Hepatocyte (in vitro differentiated cells): ENCODE results near the gene CHCT1. TPM values are rescaled to one million over a fixed set of nuclear protein-coding genes. Genes with fewer than 3 reads are reported as not detected.
"Not testable (repeated sequence)": the region's sequence is repeated elsewhere in the genome, so short reads cannot be mapped to it uniquely, and the experiment has no call there.

Experiments used
- DNase-seq: peaks from one replicate; pipeline ENCODE4 v3.0.0-alpha.2; 2016; ENCODE audit warnings: low spot score
- H2AFZ ChIP-seq: fragments of 200-600 bp; sonication (generic); 2 replicates; pipeline ENCODE4 v1.6.0; 2016; ENCODE audit warnings: antibody characterized with exemption, mild to moderate bottlenecking
- H3K27ac ChIP-seq: fragments of 200-600 bp; sonication (generic); 2 replicates; pipeline ENCODE4 v1.5.1; 2016; ENCODE audit warnings: mild to moderate bottlenecking
- H3K27me3 ChIP-seq: fragments of 200-600 bp; sonication (generic); 2 replicates; pipeline ENCODE4 v1.6.1; 2016
- H3K36me3 ChIP-seq: fragments of 200-600 bp; sonication (generic); replicated peaks from 2 replicates; pipeline ENCODE4 v1.5.1; 2016; ENCODE audit warnings: low read depth; ENCODE audit not compliant: insufficient read depth
- H3K4me1 ChIP-seq: fragments of 200-600 bp; sonication (generic); 2 replicates; pipeline ENCODE4 v1.5.1; 2016; ENCODE audit warnings: mild to moderate bottlenecking, moderate library complexity; ENCODE audit not compliant: insufficient read depth
- H3K4me2 ChIP-seq: fragments of 200-600 bp; sonication (generic); 2 replicates; pipeline ENCODE4 v1.6.0; 2016
- H3K4me3 ChIP-seq: fragments of 200-600 bp; sonication (generic); 2 replicates; pipeline ENCODE4 v1.5.1; 2016; ENCODE audit warnings: mild to moderate bottlenecking
- H3K79me2 ChIP-seq: fragments of 200-600 bp; sonication (generic); 2 replicates; pipeline ENCODE4 v1.6.0; 2017; ENCODE audit warnings: mild to moderate bottlenecking
- H3K9me2 ChIP-seq: fragments of 200-600 bp; sonication (generic); replicated peaks from 2 replicates; pipeline ENCODE4 v1.6.0; 2017; ENCODE audit warnings: mild to moderate bottlenecking; ENCODE audit not compliant: insufficient read depth
- H3K9me3 ChIP-seq: fragments of 200-600 bp; sonication (generic); 2 replicates; pipeline ENCODE4 v1.5.1; 2016; ENCODE audit warnings: low read depth, mild to moderate bottlenecking
- H4K20me1 ChIP-seq: fragments of 200-600 bp; sonication (generic); 2 replicates; pipeline ENCODE4 v1.6.0; 2016; ENCODE audit warnings: mild to moderate bottlenecking; ENCODE audit not compliant: insufficient read depth, poor library complexity, severe bottlenecking
- EZH2 ChIP-seq: fragments of 200-600 bp; sonication (generic); IDR thresholded peaks from 2 replicates; pipeline ENCODE4 v1.6.1; 2016; ENCODE audit warnings: antibody characterized with exemption, mild to moderate bottlenecking, borderline replicate concordance
- EZH2phosphoT487 ChIP-seq: fragments of 200-600 bp; sonication (generic); IDR thresholded peaks from one replicate; pipeline ENCODE4 v1.6.1; 2018; ENCODE audit warnings: antibody characterized with exemption, mild to moderate bottlenecking, low read depth, moderate library complexity; ENCODE audit not compliant: unreplicated experiment, severe bottlenecking
- WGBS: methylation state at CpG from one replicate; pipeline ENCODE4 v1.1.6; 2016; ENCODE audit warnings: low lambda C conversion rate; ENCODE audit errors: missing lambda C conversion rate; 5-methylcytosine and 5-hydroxymethylcytosine counted together
- polyA plus RNA-seq: library from polyadenylated mRNA; unstranded; fragments of >200 nt; fragmentation: Nextera tagmentation; extraction: Ambion mirVana; gene quantifications from 2 replicates; pipeline ENCODE4 v1.2.1, GENCODE V29; 2016
- total RNA-seq: library from RNA; depleted of rRNA; stranded (reverse); fragments of >200 nt; gene quantifications from 2 replicates; pipeline ENCODE4 v1.2.3, GENCODE V29; 2014
- TF ChIP-seq, protein P1 (sequence below): fragments of 200-600 bp; sonication (generic); IDR thresholded peaks from 2 replicates; pipeline ENCODE4 v1.5.1; 2016; ENCODE audit warnings: antibody characterized with exemption, mild to moderate bottlenecking; ENCODE audit not compliant: poor library complexity

CHCT1 gene
- total and polyA plus RNA-seq, 2 experiments from 2014 or later: not detected

DNA sequence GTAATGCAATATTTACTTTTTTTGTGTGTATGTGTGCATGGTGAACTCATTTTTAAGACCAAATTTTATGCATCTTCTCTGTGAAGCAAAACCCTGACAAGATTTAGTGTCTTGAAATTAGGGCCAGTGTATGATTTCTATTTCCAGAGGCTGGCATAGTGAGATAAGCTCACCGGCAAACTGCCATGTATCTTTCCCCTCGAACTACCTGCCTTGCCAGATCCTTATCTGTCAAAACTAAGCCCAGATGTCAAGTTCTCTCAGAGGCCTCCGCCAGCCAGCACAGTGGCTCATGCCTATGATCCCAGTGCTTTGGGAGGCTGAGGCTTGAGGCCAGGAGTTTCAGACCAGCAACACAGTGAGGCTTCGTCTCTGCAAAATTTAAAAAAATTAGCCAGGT is 40.3 kb upstream of the CHCT1 start:
- H3K9me3 ChIP-seq: no peaks in the 10 kb centered on the region
- no peaks in the 10 kb centered on the region for H3K27me3 ChIP-seq
- TF ChIP-seq EZH2 (no peak), EZH2phosphoT487 (no peak)
- TF ChIP-seq, protein P1, sequence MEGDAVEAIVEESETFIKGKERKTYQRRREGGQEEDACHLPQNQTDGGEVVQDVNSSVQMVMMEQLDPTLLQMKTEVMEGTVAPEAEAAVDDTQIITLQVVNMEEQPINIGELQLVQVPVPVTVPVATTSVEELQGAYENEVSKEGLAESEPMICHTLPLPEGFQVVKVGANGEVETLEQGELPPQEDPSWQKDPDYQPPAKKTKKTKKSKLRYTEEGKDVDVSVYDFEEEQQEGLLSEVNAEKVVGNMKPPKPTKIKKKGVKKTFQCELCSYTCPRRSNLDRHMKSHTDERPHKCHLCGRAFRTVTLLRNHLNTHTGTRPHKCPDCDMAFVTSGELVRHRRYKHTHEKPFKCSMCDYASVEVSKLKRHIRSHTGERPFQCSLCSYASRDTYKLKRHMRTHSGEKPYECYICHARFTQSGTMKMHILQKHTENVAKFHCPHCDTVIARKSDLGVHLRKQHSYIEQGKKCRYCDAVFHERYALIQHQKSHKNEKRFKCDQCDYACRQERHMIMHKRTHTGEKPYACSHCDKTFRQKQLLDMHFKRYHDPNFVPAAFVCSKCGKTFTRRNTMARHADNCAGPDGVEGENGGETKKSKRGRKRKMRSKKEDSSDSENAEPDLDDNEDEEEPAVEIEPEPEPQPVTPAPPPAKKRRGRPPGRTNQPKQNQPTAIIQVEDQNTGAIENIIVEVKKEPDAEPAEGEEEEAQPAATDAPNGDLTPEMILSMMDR: no peak
- H3K4me3 ChIP-seq: no peak overlapping the region
- no peaks in the 10 kb centered on the region for H3K9me2 ChIP-seq
- H3K79me2 ChIP-seq: peaks cover 78% of the 10 kb centered on the region
- DNase-seq: no peak
- no peak overlapping the region for H3K4me2 ChIP-seq
- H3K27ac ChIP-seq: no peak overlapping the region
- peaks cover 18% of the 10 kb centered on the region for H3K4me1 ChIP-seq
- H3K36me3 ChIP-seq: no peaks in the 10 kb centered on the region
- 68% methylated on average over 4 of the region's 4 CpGs for WGBS
- H4K20me1 ChIP-seq: peaks cover 30% of the 10 kb centered on the region
- no peak overlapping the region for H2AFZ ChIP-seq

DNA sequence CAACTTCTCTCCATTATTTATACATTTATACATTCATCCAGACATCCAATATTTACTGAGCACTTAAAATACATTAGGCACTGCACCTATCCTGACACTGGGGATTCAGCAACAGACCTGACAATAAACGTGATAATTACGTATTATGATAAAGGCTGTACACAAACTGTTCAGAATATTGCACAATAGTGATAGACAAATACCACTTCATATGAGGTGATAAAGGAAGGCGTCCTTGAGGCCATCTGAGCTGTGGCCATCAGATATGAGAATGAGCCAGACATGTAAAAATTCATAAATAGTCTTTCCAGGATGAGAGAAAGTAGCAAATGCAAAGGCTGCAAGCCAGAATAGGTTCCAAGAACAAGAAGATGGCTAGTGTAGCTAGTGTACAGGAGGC is 38.9 kb upstream of the CHCT1 start:
- TF ChIP-seq, protein P1: no peak
- no peak for TF ChIP-seq EZH2
- no peak for TF ChIP-seq EZH2phosphoT487
- DNase-seq: no peak
- H3K36me3 ChIP-seq: no peaks in the 10 kb centered on the region
- H4K20me1 ChIP-seq: peaks cover 43% of the 10 kb centered on the region
- peaks cover 24% of the 10 kb centered on the region for H3K4me1 ChIP-seq
- WGBS: 50% methylated on average over 3 of the region's 3 CpGs
- H3K4me3 ChIP-seq: no peak overlapping the region
- no peaks in the 10 kb centered on the region for H3K9me3 ChIP-seq
- H3K4me2 ChIP-seq: no peak overlapping the region
- H3K27ac ChIP-seq: peak overlapping the region; percentile 13
- H2AFZ ChIP-seq: no peak overlapping the region
- peaks cover 79% of the 10 kb centered on the region for H3K79me2 ChIP-seq
- H3K9me2 ChIP-seq: no peaks in the 10 kb centered on the region
- no peaks in the 10 kb centered on the region for H3K27me3 ChIP-seq

DNA sequence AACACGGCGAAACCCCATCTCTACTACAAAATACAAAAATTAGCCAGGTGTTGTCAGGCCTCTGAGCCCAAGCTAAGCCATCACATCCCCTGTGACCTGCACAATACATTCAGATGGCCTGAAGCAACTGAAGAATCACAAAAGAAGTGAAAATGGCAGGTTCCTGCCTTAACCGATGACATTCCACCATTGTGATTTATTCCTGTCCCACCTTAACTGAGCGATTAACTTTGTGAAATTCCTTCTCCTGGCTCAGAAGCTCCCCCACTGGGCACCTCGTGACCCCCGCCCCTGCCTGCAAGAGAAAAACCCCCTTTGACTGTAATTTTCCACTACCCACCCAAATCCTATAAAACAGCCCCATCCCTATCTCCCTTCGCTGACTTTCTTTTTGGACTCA is 37.4 kb upstream of the CHCT1 start:
- H3K4me2 ChIP-seq, H3K4me3 ChIP-seq, H3K9me3 ChIP-seq, DNase-seq, H2AFZ ChIP-seq, H3K36me3 ChIP-seq, H3K27me3 ChIP-seq, H3K9me2 ChIP-seq, H3K27ac ChIP-seq: not testable (repeated sequence)
- Histone ChIP-seq H3K4me1 (peaks cover 37% of the 10 kb centered on the region), H3K79me2 (peaks cover 87% of the 10 kb centered on the region), H4K20me1 (peaks cover 57% of the 10 kb centered on the region)
- 94% methylated on average over 7 of the region's 7 CpGs for WGBS

DNA sequence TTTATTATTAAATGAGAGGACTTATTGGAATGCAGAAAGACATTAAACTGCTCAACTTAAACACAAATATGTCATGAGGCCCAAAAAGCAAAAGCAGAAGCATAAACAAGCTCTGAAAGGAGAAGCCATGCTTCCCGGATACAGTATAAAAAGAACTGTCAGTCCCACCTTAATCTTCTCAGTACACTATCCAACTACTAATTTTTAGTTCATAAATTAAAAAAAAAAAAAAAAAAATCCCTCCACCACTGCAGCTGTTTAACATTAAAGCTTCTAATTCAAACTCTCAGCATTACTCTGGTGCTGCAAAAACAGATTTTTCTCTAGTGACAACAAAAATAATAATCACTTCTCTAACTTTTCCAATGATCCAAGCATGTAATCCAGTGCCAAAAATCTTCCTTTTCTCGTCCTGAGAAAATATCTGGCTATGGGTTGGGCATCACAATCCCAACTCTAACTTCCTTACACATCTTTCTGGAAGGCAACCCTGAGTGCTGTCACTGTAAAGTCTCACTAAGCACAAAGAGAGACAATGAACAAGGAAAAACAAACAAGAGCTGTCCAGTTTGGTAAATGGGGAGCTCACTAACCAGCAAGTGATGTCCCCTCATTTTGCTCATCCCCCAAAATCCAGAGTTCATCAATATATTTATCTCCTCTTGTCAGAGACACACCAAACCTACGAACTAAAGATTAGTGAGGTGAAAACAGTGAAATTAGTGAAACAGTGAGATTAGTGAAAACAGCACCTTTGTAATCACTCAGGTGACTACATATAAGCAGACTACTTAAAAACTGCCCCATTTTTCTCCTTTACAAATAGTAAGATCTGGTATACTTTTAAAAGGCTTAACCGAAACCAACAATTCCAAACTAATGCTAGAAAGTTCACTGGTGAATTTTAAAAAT is 35.9 kb upstream of the CHCT1 start:
- Histone ChIP-seq H2AFZ (no peak overlapping the region), H3K4me3 (no peak overlapping the region), H3K4me1 (peaks cover 46% of the 10 kb centered on the region), H4K20me1 (peaks cover 61% of the 10 kb centered on the region), H3K9me2 (no peaks in the 10 kb centered on the region), H3K4me2 (no peak overlapping the region), H3K27ac (no peak overlapping the region), H3K27me3 (no peaks in the 10 kb centered on the region), H3K79me2 (peaks cover 98% of the 10 kb centered on the region), H3K9me3 (no peaks in the 10 kb centered on the region), H3K36me3 (no peaks in the 10 kb centered on the region)
- TF ChIP-seq EZH2phosphoT487 (no peak), EZH2 (no peak)
- TF ChIP-seq, protein P1: no peak
- no peak for DNase-seq
- WGBS: 75% methylated on average over 4 of the region's 4 CpGs
